ENCODE measurements around the gene DPAGT1. TPM values are rescaled to one million over a fixed set of nuclear protein-coding genes. Genes with fewer than 3 reads are reported as not detected.
A peak's percentile ranks its signal among the peaks of the same experiment; 100 is the strongest.

DPAGT1 gene
- total RNA-seq, 1 donor: 22.1 TPM

DNA sequence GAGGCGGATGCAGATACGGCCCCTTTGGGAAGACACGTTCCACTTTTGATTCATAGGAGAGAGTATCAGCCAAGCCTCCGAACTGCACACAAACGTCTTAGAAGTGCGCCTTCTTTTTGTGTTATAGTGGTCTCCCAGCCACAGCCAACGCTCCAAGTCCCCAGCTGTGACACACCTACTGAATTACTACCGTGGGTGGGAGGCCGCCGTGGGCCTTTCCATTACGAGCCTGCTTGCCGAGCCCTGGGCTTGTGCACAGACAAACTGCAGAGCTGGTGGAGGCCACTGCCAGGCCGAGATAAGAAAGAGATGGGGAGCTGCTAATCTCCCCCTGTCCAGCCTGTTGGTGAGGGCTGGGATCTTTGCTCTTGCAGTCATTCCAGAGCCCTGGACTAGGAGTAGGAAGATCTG is 16.2 kb downstream of the DPAGT1 start:
- Histone ChIP-seq H3K27me3 (ENCODE audit: insufficient read depth, low read length) (no peaks in the 10 kb centered on the region), H3K36me3 (ENCODE audit: insufficient read depth, low read length) (peaks cover 28% of the 10 kb centered on the region), H3K27ac (ENCODE audit: low read depth, low read length) (peak overlapping the region; percentile 93), H4K20me1 (ENCODE audit: insufficient read depth, low read length) (no peaks in the 10 kb centered on the region), H2AFZ (ENCODE audit: low read length) (peak overlapping the region; percentile 90), H3K4me1 (ENCODE audit: insufficient read depth, low read length) (peaks cover 11% of the 10 kb centered on the region), H3K4me3 (ENCODE audit: insufficient read depth, low read length) (peak overlapping the region; percentile 93), H3K4me2 (ENCODE audit: insufficient read depth, low read length) (peak overlapping the region; percentile 99), H3K79me2 (ENCODE audit: insufficient read depth, low read length) (peaks cover 26% of the 10 kb centered on the region), H3K9me3 (ENCODE audit: low read depth, low read length) (no peaks in the 10 kb centered on the region)
- TF ChIP-seq, protein P1, sequence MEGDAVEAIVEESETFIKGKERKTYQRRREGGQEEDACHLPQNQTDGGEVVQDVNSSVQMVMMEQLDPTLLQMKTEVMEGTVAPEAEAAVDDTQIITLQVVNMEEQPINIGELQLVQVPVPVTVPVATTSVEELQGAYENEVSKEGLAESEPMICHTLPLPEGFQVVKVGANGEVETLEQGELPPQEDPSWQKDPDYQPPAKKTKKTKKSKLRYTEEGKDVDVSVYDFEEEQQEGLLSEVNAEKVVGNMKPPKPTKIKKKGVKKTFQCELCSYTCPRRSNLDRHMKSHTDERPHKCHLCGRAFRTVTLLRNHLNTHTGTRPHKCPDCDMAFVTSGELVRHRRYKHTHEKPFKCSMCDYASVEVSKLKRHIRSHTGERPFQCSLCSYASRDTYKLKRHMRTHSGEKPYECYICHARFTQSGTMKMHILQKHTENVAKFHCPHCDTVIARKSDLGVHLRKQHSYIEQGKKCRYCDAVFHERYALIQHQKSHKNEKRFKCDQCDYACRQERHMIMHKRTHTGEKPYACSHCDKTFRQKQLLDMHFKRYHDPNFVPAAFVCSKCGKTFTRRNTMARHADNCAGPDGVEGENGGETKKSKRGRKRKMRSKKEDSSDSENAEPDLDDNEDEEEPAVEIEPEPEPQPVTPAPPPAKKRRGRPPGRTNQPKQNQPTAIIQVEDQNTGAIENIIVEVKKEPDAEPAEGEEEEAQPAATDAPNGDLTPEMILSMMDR (IDR thresholded peaks at IDR 0.05; ENCODE audit: extremely low read depth, low read depth, low read length): no peak
- peak; percentile 86 for DNase-seq (ENCODE audit: insufficient read length, low spot score, missing footprints)

DNA sequence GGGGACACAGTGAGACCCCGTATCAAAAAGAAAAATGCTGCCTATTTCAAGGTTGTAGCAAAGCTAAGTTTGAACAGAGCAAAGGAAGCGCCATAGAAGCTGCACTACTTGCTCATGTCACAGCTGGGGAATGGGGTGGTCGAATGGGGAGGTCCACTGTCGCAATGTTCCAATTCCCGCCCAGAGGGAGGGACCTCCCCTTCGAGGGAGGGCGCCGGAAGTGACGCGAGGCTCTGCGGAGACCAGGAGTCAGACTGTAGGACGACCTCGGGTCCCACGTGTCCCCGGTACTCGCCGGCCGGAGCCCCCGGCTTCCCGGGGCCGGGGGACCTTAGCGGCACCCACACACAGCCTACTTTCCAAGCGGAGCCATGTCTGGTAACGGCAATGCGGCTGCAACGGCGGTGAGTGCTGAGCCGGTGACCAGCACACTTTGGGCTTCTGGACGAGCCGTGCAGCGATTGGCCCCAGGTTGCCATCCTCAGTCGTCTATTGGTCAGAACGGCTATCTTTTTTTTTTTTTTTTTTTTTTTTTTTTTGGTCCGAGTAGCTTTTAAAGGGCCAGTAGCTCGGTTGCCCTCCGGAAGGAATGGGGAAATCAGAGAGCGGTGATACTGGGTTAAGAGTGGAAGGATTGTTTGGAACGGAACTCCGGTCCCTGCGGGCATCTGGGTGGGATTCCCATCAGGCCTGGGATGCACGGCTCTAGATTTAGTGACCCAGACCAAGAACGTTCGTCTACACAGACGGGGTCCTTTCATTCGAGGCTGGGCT is 16.8 kb downstream of the DPAGT1 start, which contains the start of gene HMBS:
HMBS (plus strand) TSS at position 219 of the 774 bp plus-strand sequence; CDS start at position 372, 153 bp downstream.
- H3K4me2 ChIP-seq (ENCODE audit: insufficient read depth, low read length): peak within 1 kb of the TSS; percentile 99
- H2AFZ ChIP-seq (ENCODE audit: low read length): peak within 1 kb of the TSS; percentile 90
- peaks cover 11% of the 10 kb centered on the region for H3K4me1 ChIP-seq (ENCODE audit: insufficient read depth, low read length)
- TF ChIP-seq, protein P1 (IDR thresholded peaks at IDR 0.05; ENCODE audit: extremely low read depth, low read depth, low read length): no peak
- no peaks in the 10 kb centered on the region for H3K9me3 ChIP-seq (ENCODE audit: low read depth, low read length)
- no peaks in the 10 kb centered on the region for H4K20me1 ChIP-seq (ENCODE audit: insufficient read depth, low read length)
- DNase-seq (ENCODE audit: insufficient read length, low spot score, missing footprints): peak; percentile 96
- H3K79me2 ChIP-seq (ENCODE audit: insufficient read depth, low read length): peaks cover 26% of the 10 kb centered on the region
- H3K4me3 ChIP-seq (ENCODE audit: insufficient read depth, low read length): peak within 1 kb of the TSS; percentile 93
- peaks cover 24% of the 10 kb centered on the region for H3K36me3 ChIP-seq (ENCODE audit: insufficient read depth, low read length)
- peak within 1 kb of the TSS; percentile 93 for H3K27ac ChIP-seq (ENCODE audit: low read depth, low read length)
- no peaks in the 10 kb centered on the region for H3K27me3 ChIP-seq (ENCODE audit: insufficient read depth, low read length)

DNA sequence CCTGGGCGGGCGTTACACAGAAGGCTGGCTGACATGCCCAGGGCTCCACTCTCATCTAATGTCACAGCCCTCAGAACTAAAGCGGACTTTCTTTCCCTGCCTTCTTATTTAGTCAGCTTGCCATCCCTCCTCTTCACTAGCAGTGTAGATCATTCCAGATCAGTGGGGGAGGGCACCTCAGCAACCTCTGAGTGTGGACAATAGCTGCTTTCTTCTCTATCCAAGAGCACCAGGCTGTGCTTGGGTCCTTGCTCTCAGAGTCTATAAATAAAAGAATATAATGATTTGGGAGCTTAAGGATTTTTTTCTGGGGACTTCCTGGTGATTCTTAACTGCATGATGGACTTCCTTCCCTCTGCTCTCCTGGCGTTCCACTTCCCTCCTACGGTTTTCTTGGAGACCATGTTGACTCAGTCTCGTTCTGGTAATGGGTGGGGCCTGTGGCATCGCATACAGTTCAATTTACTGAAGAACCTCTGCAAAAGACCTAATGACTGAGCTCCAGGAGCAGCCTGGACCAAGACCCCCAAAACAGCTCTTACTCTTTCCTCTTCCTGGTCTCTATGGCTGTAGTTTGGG is 19.9 kb downstream of the DPAGT1 start:
- Histone ChIP-seq H3K79me2 (ENCODE audit: insufficient read depth, low read length) (peaks cover 13% of the 10 kb centered on the region), H3K9me3 (ENCODE audit: low read depth, low read length) (no peaks in the 10 kb centered on the region)
- DNase-seq (ENCODE audit: insufficient read length, low spot score, missing footprints): peak; percentile 23

More for the DNA sequence above, 19.9 kb downstream of the DPAGT1 start:
- no peak overlapping the region for H2AFZ ChIP-seq (ENCODE audit: low read length)
- H3K36me3 ChIP-seq (ENCODE audit: insufficient read depth, low read length): peaks cover 45% of the 10 kb centered on the region
- H3K27ac ChIP-seq (ENCODE audit: low read depth, low read length): no peak overlapping the region
- TF ChIP-seq, protein P1 (IDR thresholded peaks at IDR 0.05; ENCODE audit: extremely low read depth, low read depth, low read length): no peak
- peaks cover 11% of the 10 kb centered on the region for H3K4me1 ChIP-seq (ENCODE audit: insufficient read depth, low read length)
- no peaks in the 10 kb centered on the region for H4K20me1 ChIP-seq (ENCODE audit: insufficient read depth, low read length)
- H3K4me2 ChIP-seq (ENCODE audit: insufficient read depth, low read length): no peak overlapping the region
- no peak overlapping the region for H3K4me3 ChIP-seq (ENCODE audit: insufficient read depth, low read length)
- H3K27me3 ChIP-seq (ENCODE audit: insufficient read depth, low read length): no peaks in the 10 kb centered on the region
